SIG-M5 (cell line): ENCODE results near the gene GOLGA8J.
"Not testable (repeated sequence)": the region's sequence is repeated elsewhere in the genome, so short reads cannot be mapped to it uniquely, and the experiment has no call there.

Experiments used
- DNase-seq: peaks from one replicate; lab custom pipeline; 2025; lab: John Stamatoyannopoulos, UW

Gene GOLGA8J

GRCh38 chr15:30082655-30083054 is at the start of gene GOLGA8J:
TSS of gene GOLGA8J (plus strand) at chr15:30082955. CDS start at chr15:30083053, 98 bp downstream.
- DNase-seq = not testable (repeated sequence)

- no peak for DNase-seq
These were observed 49.5 kb upstream of the GOLGA8J start for GRCh38 chr15:30033211-30033610.

GRCh38 chr15:30033763-30034162 is 49.0 kb upstream of the GOLGA8J start:
- no peak for DNase-seq

- no peak for DNase-seq
These were observed 46.6 kb upstream of the GOLGA8J start for GRCh38 chr15:30036036-30036703.

GRCh38 chr15:30038667-30039523 is 43.9 kb upstream of the GOLGA8J start:
- DNase-seq = no peak

GRCh38 chr15:30041868-30042267 is 40.9 kb upstream of the GOLGA8J start:
- no peak for DNase-seq

- no peak for DNase-seq
These were observed 40.2 kb upstream of the GOLGA8J start for GRCh38 chr15:30042556-30042955.

- no peak for DNase-seq
These were observed 39.5 kb upstream of the GOLGA8J start for GRCh38 chr15:30043211-30043655.

- no peak for DNase-seq
These were observed 38.4 kb upstream of the GOLGA8J start for GRCh38 chr15:30044377-30044776.

GRCh38 chr15:30044826-30045225 is 37.9 kb upstream of the GOLGA8J start:
- DNase-seq = not testable (repeated sequence)

- not testable (repeated sequence) for DNase-seq
These were observed 37.3 kb upstream of the GOLGA8J start for GRCh38 chr15:30045248-30046041.

GRCh38 chr15:30046430-30046829 is 36.3 kb upstream of the GOLGA8J start:
- DNase-seq = no peak

GRCh38 chr15:30055604-30056003 is 27.2 kb upstream of the GOLGA8J start:
- no peak for DNase-seq

GRCh38 chr15:30056166-30056565 is 26.6 kb upstream of the GOLGA8J start:
- no peak for DNase-seq

GRCh38 chr15:30059771-30060170 is 23.0 kb upstream of the GOLGA8J start:
- no peak for DNase-seq

GRCh38 chr15:30062881-30063280 is 19.9 kb upstream of the GOLGA8J start:
- DNase-seq = no peak

- DNase-seq = no peak
These were observed 18.8 kb upstream of the GOLGA8J start for GRCh38 chr15:30063835-30064546.

- DNase-seq = no peak
These were observed 17.5 kb upstream of the GOLGA8J start for GRCh38 chr15:30065025-30065801.

GRCh38 chr15:30068326-30068725 is 14.4 kb upstream of the GOLGA8J start:
- DNase-seq = no peak

GRCh38 chr15:30072630-30073029 is 10.1 kb upstream of the GOLGA8J start:
- no peak for DNase-seq

GRCh38 chr15:30073915-30074314 is 8.8 kb upstream of the GOLGA8J start:
- no peak for DNase-seq
